ENCODE results near the gene FAM50B. TPM values are rescaled to one million over a fixed set of nuclear protein-coding genes. Genes with fewer than 3 reads are reported as not detected.

FAM50B gene
- total RNA-seq, 1 donor, result 0.52 TPM

- Histone ChIP-seq H3K27me3 (ENCODE audit: insufficient read depth, low read length) (no peaks in the 10 kb centered on the region), H3K9me3 (ENCODE audit: low read depth, low read length) (no peaks in the 10 kb centered on the region), H3K4me1 (ENCODE audit: insufficient read depth, low read length) (no peaks in the 10 kb centered on the region), H3K4me3 (ENCODE audit: low read length) (no peak overlapping the region)
These were observed 36.3 kb downstream of the FAM50B start for GRCh38 chr6:3885262-3886036.

- no peak overlapping the region for H3K4me3 ChIP-seq (ENCODE audit: low read length)
- H3K27me3 ChIP-seq (ENCODE audit: insufficient read depth, low read length), result no peaks in the 10 kb centered on the region
- no peaks in the 10 kb centered on the region for H3K9me3 ChIP-seq (ENCODE audit: low read depth, low read length)
- no peaks in the 10 kb centered on the region for H3K4me1 ChIP-seq (ENCODE audit: insufficient read depth, low read length)
These were observed 38.1 kb downstream of the FAM50B start for GRCh38 chr6:3887150-3887700.

- Histone ChIP-seq H3K27me3 (ENCODE audit: insufficient read depth, low read length) (no peaks in the 10 kb centered on the region), H3K4me3 (ENCODE audit: low read length) (no peak overlapping the region), H3K9me3 (ENCODE audit: low read depth, low read length) (no peaks in the 10 kb centered on the region), H3K4me1 (ENCODE audit: insufficient read depth, low read length) (no peaks in the 10 kb centered on the region)
These were observed 39.2 kb downstream of the FAM50B start for GRCh38 chr6:3888153-3888957.

GRCh38 chr6:3890047-3890446, 40.9 kb downstream of the FAM50B start:
- Histone ChIP-seq H3K4me1 (ENCODE audit: insufficient read depth, low read length) (no peaks in the 10 kb centered on the region), H3K4me3 (ENCODE audit: low read length) (no peak overlapping the region), H3K27me3 (ENCODE audit: insufficient read depth, low read length) (no peaks in the 10 kb centered on the region), H3K9me3 (ENCODE audit: low read depth, low read length) (no peaks in the 10 kb centered on the region)

GRCh38 chr6:3891883-3892282, 42.7 kb downstream of the FAM50B start:
- no peaks in the 10 kb centered on the region for H3K9me3 ChIP-seq (ENCODE audit: low read depth, low read length)
- no peaks in the 10 kb centered on the region for H3K4me1 ChIP-seq (ENCODE audit: insufficient read depth, low read length)
- H3K4me3 ChIP-seq (ENCODE audit: low read length), result no peak overlapping the region
- no peaks in the 10 kb centered on the region for H3K27me3 ChIP-seq (ENCODE audit: insufficient read depth, low read length)

- Histone ChIP-seq H3K4me3 (ENCODE audit: low read length) (no peak overlapping the region), H3K4me1 (ENCODE audit: insufficient read depth, low read length) (no peaks in the 10 kb centered on the region), H3K9me3 (ENCODE audit: low read depth, low read length) (no peaks in the 10 kb centered on the region), H3K27me3 (ENCODE audit: insufficient read depth, low read length) (no peaks in the 10 kb centered on the region)
These were observed 43.4 kb downstream of the FAM50B start for GRCh38 chr6:3892603-3893002.

GRCh38 chr6:3893487-3893886, 44.3 kb downstream of the FAM50B start:
- no peaks in the 10 kb centered on the region for H3K27me3 ChIP-seq (ENCODE audit: insufficient read depth, low read length)
- no peaks in the 10 kb centered on the region for H3K4me1 ChIP-seq (ENCODE audit: insufficient read depth, low read length)
- H3K4me3 ChIP-seq (ENCODE audit: low read length), result no peak overlapping the region
- H3K9me3 ChIP-seq (ENCODE audit: low read depth, low read length), result no peaks in the 10 kb centered on the region

GRCh38 chr6:3893917-3894316, 44.7 kb downstream of the FAM50B start:
- Histone ChIP-seq H3K9me3 (ENCODE audit: low read depth, low read length) (no peaks in the 10 kb centered on the region), H3K4me3 (ENCODE audit: low read length) (no peak overlapping the region), H3K27me3 (ENCODE audit: insufficient read depth, low read length) (no peaks in the 10 kb centered on the region), H3K4me1 (ENCODE audit: insufficient read depth, low read length) (no peaks in the 10 kb centered on the region)

GRCh38 chr6:3894590-3895311, 45.6 kb downstream of the FAM50B start:
- no peaks in the 10 kb centered on the region for H3K4me1 ChIP-seq (ENCODE audit: insufficient read depth, low read length)
- H3K9me3 ChIP-seq (ENCODE audit: low read depth, low read length), result no peaks in the 10 kb centered on the region
- H3K27me3 ChIP-seq (ENCODE audit: insufficient read depth, low read length), result no peaks in the 10 kb centered on the region
- no peak overlapping the region for H3K4me3 ChIP-seq (ENCODE audit: low read length)

GRCh38 chr6:3895312-3895653, 46.1 kb downstream of the FAM50B start:
- Histone ChIP-seq H3K4me3 (ENCODE audit: low read length) (no peak overlapping the region), H3K9me3 (ENCODE audit: low read depth, low read length) (no peaks in the 10 kb centered on the region), H3K4me1 (ENCODE audit: insufficient read depth, low read length) (no peaks in the 10 kb centered on the region), H3K27me3 (ENCODE audit: insufficient read depth, low read length) (no peaks in the 10 kb centered on the region)

- Histone ChIP-seq H3K4me1 (ENCODE audit: insufficient read depth, low read length) (no peaks in the 10 kb centered on the region), H3K27me3 (ENCODE audit: insufficient read depth, low read length) (no peaks in the 10 kb centered on the region), H3K9me3 (ENCODE audit: low read depth, low read length) (no peaks in the 10 kb centered on the region), H3K4me3 (ENCODE audit: low read length) (no peak overlapping the region)
These were observed 46.6 kb downstream of the FAM50B start for GRCh38 chr6:3895805-3896204.

GRCh38 chr6:3898265-3898994, 49.3 kb downstream of the FAM50B start:
- no peaks in the 10 kb centered on the region for H3K9me3 ChIP-seq (ENCODE audit: low read depth, low read length)
- H3K27me3 ChIP-seq (ENCODE audit: insufficient read depth, low read length), result no peaks in the 10 kb centered on the region
- no peaks in the 10 kb centered on the region for H3K4me1 ChIP-seq (ENCODE audit: insufficient read depth, low read length)
- no peak overlapping the region for H3K4me3 ChIP-seq (ENCODE audit: low read length)

GRCh38 chr6:3899061-3899460, 49.9 kb downstream of the FAM50B start:
- Histone ChIP-seq H3K4me3 (ENCODE audit: low read length) (no peak overlapping the region), H3K9me3 (ENCODE audit: low read depth, low read length) (no peaks in the 10 kb centered on the region), H3K27me3 (ENCODE audit: insufficient read depth, low read length) (no peaks in the 10 kb centered on the region), H3K4me1 (ENCODE audit: insufficient read depth, low read length) (no peaks in the 10 kb centered on the region)

- no peak overlapping the region for H3K4me3 ChIP-seq (ENCODE audit: low read length)
- H3K27me3 ChIP-seq (ENCODE audit: insufficient read depth, low read length), result no peaks in the 10 kb centered on the region
- no peaks in the 10 kb centered on the region for H3K9me3 ChIP-seq (ENCODE audit: low read depth, low read length)
- H3K4me1 ChIP-seq (ENCODE audit: insufficient read depth, low read length), result no peaks in the 10 kb centered on the region
These were observed 50.8 kb downstream of the FAM50B start for GRCh38 chr6:3899970-3900439.

All from mononuclear cell (primary cell).